ENCODE data around the gene TTLL5.
"Not testable (repeated sequence)": the region's sequence is repeated elsewhere in the genome, so short reads cannot be mapped to it uniquely, and the experiment has no call there.

TTLL5 gene

GRCh38 chr14:75831952-75832351 is 170.9 kb downstream of the TTLL5 start:
- DNase-seq (ENCODE audit: low read depth in 1 of 2, low spot score in 1 of 2), result no peak

GRCh38 chr14:75832621-75833297 is 171.7 kb downstream of the TTLL5 start:
- no peak for DNase-seq (ENCODE audit: low read depth in 1 of 2, low spot score in 1 of 2)

DNA sequence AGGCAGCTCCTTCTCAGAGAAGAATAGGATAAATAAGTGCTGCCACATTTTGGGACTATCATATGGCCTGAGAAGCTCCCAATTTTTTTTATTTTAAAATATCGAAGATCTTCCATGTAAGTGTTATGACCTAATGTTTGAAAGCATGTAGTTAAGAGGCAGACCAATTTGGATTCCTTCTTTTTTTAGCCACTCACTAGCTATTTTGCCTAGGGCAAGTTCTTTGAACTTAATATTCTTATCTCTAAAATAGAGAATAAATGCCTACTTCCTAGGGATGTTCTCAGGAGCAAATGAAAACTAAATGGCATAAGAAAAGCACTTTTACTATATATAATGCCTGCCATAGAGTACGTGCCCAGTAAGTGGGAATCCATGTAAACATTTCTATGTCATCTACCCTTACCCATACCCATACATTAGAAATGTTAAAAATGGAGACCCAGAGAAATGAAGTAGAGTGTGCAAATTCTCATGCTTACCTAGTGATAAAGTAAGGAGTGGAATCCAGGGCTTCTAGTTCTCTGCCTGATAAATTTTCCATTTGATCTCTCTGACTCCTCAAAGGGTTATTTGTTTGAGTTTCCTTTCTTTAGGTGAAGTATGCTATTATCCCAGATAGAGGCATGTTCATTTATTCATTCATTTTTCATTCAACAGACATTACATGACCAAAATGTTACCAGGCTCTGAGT is 172.4 kb downstream of the TTLL5 start:
- DNase-seq (ENCODE audit: low read depth in 1 of 2, low spot score in 1 of 2), result no peak

DNA sequence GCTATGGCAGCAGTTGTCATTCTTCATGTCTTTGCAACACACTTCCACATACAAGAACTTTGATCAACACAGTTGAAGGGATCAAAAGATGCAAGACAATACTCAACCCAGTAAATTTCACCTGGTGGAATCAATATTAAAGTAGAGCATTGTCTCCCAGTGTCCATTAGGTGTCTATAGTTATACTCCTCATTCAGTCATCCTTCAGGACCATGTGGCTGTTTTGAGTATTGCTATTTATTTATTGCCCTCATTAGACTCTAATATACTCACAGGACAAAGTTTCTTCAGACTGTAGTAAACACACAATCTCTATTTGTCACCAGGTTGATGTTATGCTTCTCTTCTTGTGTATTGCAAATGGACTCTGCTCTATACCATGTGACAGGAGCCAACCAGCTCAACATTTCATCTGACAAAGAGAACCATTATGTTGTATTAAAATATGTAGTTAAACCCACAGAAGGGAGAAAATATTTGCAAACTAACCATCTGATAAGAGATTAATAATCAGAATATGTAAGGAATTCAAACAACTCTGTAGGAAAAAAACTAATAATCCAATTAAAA is 174.2 kb downstream of the TTLL5 start:
- no peak for DNase-seq (ENCODE audit: low read depth in 1 of 2, low spot score in 1 of 2)

DNA sequence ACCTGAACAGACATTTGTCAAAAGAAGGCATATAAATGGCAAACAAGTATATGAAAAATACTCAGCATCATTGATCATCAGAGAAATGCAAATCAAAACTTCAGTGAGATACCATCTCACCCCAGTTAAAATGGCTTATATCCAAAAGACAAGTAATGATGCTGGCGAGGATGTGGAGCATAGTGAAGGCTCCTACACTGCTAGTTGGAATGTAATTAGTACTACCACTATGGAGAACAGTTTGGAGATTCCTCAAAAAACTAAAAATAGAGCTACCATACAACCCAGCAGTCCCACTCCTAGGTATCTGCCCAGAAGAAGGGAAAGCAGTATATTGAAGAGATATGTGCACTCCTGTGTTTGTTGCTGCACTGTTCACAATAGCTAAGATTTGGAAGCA is 174.7 kb downstream of the TTLL5 start:
- no peak for DNase-seq (ENCODE audit: low read depth in 1 of 2, low spot score in 1 of 2)

GRCh38 chr14:75837151-75837787 is 176.2 kb downstream of the TTLL5 start:
- no peak for DNase-seq (ENCODE audit: low read depth in 1 of 2, low spot score in 1 of 2)

DNA sequence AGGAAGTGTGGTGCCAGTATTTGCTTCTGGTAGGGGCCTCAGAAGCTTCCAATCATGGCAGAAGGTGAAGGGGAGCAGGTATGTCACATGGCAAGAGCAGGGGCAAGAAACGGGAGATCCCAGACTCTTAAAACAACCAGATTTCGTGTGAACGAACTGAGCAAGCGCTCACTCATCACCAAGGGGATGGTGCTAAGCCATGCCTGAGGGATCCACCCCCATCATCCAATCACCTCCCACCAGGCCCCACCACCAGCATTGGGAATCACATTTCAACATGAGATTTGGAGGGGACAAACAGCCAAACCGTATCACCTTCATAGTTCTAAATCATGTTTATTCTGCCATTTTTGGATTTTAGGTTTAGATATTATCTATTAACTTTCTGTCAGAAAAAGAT is 179.9 kb downstream of the TTLL5 start:
- no peak for DNase-seq (ENCODE audit: low read depth in 1 of 2, low spot score in 1 of 2)

GRCh38 chr14:75842551-75842950 is 181.5 kb downstream of the TTLL5 start:
- no peak for DNase-seq (ENCODE audit: low read depth in 1 of 2, low spot score in 1 of 2)

- DNase-seq (ENCODE audit: low read depth in 1 of 2, low spot score in 1 of 2), result no peak
Observed at GRCh38 chr14:75844486-75844885, 183.4 kb downstream of the TTLL5 start.

DNA sequence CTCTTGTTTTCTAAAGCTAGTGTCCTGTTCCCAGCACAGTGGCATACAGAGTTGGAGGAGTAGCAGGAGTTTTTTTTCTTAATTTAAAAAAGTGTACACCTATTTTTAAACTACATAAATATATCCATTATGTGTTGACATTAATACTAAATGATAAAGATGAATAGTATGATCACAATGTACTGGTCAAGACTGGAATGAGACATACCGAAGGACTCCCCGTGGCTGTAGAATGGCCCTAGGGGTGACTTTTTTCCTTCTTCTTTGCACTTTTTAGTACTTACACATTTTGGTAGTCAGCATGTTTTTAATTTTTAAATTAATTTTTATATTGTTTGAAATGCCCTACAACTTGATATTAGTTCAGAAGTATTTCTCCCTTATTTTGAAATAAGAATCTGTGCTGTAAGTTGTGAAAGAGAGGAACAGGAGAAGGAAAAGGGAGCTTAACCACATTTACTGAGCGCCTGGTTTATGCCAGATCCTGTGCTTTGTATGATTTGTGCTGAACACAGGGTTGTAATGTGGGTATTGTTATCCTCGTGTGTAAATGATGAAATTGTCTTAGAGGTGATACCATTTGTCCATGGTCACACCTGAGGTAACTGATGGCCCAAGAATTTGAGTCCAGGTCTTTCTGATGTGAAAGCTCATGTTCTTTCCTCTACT is 184.2 kb downstream of the TTLL5 start:
- DNase-seq (ENCODE audit: low read depth in 1 of 2, low spot score in 1 of 2), result no peak

GRCh38 chr14:75846694-75847093 is 185.6 kb downstream of the TTLL5 start:
- not testable (repeated sequence) for DNase-seq (ENCODE audit: low read depth in 1 of 2, low spot score in 1 of 2)

DNA sequence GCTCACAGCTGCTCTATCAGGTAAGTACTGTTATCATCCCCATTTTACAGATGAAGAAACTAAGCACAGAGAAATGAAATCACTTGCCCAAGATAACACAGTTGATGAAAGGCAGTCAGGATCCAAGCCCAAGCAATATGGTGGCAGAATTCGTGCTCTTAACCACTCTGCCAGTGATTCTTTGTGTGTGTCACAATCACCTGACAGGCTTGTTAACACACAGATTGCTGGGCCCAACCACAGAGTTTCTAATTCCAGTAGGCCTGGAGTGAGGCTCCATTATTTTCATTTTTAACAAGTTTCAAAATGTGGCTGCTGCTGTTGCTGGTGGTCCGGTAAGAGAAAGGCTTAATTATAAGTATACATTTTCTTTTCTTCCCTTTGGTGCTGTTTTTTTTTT is 186.5 kb downstream of the TTLL5 start:
- no peak for DNase-seq (ENCODE audit: low read depth in 1 of 2, low spot score in 1 of 2)

DNA sequence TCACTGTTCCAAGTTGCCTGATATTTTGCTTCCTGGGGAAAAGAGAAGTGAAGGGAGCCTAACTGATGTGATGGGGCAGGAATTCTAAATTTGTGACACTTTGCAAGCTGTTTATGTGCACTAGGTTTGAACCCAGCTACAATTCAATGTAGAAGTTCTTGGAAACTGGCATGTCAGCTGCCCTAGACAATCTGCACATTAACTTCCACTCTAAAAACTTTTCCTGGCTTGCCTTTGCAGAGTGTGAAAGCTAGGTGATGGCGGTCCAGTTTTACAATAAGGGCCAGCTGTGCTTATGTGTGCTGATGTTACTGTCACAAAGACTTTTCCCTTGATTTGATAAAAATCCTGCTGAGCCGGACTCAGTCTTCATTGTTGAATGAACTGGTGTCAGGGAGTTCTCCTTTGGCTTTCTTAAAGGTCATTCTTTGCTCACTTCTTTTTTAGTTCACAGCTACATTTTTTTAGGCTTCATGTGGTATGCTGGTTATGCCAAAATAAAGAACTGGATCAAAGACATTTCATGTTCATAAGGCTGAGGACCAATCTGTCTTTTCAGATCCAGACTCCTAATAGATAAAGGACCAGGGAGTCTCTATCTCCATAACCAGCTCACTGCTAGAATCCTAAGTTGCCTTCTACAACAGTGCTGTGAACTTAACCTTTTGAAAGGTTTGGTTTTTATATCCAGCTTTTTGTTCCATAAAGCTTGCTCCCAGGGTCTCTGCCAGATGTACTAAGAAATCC is 187.3 kb downstream of the TTLL5 start:
- DNase-seq (ENCODE audit: low read depth in 1 of 2, low spot score in 1 of 2), result no peak

GRCh38 chr14:75849300-75849895 is 188.4 kb downstream of the TTLL5 start:
- no peak for DNase-seq (ENCODE audit: low read depth in 1 of 2, low spot score in 1 of 2)

DNA sequence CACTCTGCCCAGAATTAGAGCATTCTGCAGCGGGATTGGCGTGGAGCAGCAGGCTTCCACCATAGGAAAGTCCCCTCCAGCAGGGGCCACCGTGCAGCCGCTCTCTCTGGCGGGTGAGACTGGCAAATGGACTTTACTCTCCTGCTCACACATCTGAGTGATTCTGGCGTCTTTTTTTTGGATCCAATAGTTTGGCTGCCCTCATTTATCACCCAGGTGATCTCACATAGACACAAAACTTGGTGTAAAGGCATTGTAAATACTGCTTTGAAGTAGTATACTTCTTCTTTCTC is 190.5 kb downstream of the TTLL5 start:
- no peak for DNase-seq (ENCODE audit: low read depth in 1 of 2, low spot score in 1 of 2)

DNA sequence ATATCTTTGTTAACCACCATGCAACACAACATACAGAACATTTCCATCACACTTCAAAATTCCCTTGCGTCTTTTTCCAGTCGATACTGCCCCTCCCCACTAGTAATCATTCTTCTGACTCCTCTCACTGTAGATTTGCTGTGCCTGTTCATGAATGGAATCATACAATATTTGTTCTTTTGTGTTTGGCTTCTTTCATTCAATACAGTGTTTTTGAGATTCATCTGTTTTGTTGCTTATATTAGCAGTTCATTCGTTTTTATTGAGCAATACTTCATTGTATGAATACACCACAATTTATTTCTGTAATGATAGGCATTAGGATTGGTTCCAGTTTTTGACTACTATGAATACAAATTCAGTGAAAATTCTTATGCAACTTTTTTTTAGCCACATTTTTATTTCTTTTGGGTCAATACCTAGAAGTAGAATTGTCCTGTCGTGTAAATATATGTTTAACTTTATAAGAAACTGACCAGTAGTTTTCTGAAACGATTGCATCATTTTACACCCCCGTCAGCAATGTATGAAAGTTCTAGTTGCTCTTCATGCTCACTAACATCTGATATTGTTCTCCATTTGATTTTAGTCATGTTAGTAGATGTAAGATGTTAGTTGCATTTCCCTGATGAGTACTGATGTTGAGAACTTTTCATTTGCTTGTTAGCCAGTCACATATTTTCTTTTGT is 193.2 kb downstream of the TTLL5 start:
- DNase-seq (ENCODE audit: low read depth in 1 of 2, low spot score in 1 of 2), result no peak

DNA sequence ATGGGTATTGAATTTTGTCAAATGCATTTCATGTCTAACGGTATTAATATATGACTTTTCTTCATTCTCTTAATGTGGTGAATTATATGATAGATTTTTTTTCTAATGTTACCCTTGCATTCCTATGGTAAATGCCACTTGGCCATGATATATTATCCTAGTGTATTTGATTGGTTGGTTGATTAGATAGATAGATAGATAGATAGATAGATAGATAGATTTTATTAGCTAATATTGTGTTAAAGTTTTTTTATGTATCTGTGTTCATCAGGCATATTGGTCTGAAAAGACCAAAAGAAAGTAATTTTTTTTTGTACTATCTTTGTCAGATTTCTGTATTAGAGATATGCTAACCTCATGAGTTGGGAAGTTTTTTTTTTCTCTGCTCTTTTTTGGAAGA is 196.2 kb downstream of the TTLL5 start:
- DNase-seq (ENCODE audit: low read depth in 1 of 2, low spot score in 1 of 2), result no peak

GRCh38 chr14:75858362-75858761 is 197.3 kb downstream of the TTLL5 start:
- no peak for DNase-seq (ENCODE audit: low read depth in 1 of 2, low spot score in 1 of 2)

DNA sequence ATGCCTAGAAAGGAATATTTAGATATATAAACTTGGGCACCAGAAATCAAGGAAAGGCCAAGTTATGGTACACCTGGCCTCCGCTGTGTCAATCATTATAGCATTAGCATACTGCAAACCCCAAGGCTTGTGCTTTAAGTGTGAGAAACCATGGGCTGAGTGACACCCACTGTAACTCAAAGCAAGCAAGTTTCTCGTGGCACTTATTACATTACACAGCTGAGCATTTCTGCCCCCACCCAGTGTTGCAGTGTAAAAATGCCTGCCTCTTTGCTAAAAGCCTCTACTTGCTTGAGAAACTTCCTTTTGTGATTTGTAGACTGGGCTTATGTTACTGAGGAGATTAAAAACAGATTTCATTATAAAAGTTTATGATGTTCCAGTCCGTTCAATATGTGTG is 198.7 kb downstream of the TTLL5 start:
- no peak for DNase-seq (ENCODE audit: low read depth in 1 of 2, low spot score in 1 of 2)

DNA sequence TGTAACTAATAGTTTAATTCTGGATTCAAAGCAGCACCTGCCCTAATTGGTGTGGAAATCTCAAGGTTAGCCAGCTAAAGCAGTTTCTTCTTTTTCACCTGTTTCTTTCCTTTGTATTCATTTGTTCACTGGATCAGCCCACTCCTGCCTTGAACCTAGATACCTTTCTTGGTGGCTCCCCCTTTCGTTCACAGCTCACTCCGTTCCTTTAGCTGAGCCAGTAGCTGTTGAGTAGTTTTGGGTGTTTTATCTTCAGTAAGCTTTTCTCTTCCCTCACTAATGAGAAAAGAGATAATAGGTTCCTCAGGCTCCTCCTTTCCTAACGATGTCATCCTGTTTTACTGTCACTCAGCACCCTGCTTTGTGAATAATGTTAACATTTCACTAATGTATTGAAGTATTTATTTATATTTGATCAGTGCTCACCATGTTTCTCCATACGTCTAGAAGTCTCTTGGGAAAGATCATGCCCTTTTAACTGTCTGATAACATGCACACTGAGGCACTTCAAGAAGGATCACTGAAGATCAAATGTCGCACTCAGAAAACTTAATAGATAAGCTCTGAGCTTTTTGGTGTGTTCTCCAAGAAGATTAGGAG is 199.6 kb downstream of the TTLL5 start:
- no peak for DNase-seq (ENCODE audit: low read depth in 1 of 2, low spot score in 1 of 2)

Data from activated T-helper 1 cell treated with anti-CD3 and anti-CD28 coated beads, Interleukin-2, amount 50 U/mL, for 16 hours (primary cell).